Activated naive CD8-positive, alpha-beta T cell treated with anti-CD3 and anti-CD28 coated beads for 36 hours (primary cell): ENCODE results near the gene LRRC56. TPM values are rescaled to one million over a fixed set of nuclear protein-coding genes. Genes with fewer than 3 reads are reported as not detected.
A peak's percentile ranks its signal among the peaks of the same experiment; 100 is the strongest.
"Not testable (repeated sequence)": the region's sequence is repeated elsewhere in the genome, so short reads cannot be mapped to it uniquely, and the experiment has no call there.

Experiments
- DNase-seq: peaks from one replicate; pipeline ENCODE4 v3.0.0; 2021
- H3K27ac Mint-ChIP-seq: one replicate; pipeline ENCODE4 v1.8.0; 2022; ENCODE audit warnings: mild to moderate bottlenecking, moderate library complexity, mixed read lengths
- H3K27me3 Mint-ChIP-seq: one replicate; pipeline ENCODE4 v1.8.0; 2022; ENCODE audit warnings: mild to moderate bottlenecking, mixed read lengths
- H3K36me3 Mint-ChIP-seq: one replicate; pipeline ENCODE4 v1.8.0; 2021; ENCODE audit warnings: mild to moderate bottlenecking, mixed read lengths
- H3K4me1 Mint-ChIP-seq: one replicate; pipeline ENCODE4 v1.8.0; 2021; ENCODE audit warnings: mixed read lengths
- H3K4me3 Mint-ChIP-seq: one replicate; pipeline ENCODE4 v1.8.0; 2022; ENCODE audit warnings: mild to moderate bottlenecking, moderate library complexity, mixed read lengths
- H3K9me3 Mint-ChIP-seq: one replicate; pipeline ENCODE4 v1.8.0; 2022; ENCODE audit warnings: mixed read lengths
- total RNA-seq, 2 experiments: library from RNA; stranded (reverse); gene quantifications; one replicate each; pipeline ENCODE4 v1.2.3, GENCODE V29; 2021

LRRC56 gene
- total RNA-seq, 2 experiments from 2014 or later, result 1.4 to 2.2 TPM

DNA sequence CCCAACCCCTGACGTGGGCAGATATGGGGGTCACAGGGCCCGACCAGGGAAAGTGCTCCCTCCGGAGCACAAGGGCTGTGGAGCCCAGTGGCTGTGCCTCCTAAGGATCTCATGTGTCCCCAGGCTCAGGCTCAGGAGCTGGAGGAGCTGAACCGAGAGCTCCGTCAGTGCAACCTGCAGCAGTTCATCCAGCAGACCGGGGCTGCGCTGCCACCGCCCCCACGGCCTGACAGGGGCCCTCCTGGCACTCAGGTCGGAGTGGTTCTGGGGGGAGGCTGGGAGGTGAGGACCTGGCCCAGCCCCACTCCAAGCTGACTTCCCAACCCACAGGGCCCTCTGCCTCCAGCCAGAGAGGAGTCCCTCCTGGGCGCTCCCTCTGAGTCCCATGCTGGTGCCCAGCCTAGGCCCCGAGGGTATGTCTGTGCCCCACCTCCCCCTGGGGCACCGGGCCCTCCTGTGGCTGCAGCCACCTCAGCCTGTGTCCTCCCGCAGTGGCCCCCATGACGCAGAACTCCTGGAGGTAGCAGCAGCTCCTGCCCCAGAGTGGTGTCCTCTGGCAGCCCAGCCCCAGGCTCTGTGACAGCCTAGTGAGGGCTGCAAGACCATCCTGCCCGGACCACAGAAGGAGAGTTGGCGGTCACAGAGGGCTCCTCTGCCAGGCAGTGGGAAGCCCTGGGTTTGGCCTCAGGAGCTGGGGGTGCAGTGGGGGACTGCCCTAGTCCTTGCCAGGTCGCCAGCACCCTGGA lies 25.9 kb downstream of the LRRC56 start:
- DNase-seq, result no peak
- no peak overlapping the region for H3K4me3 Mint-ChIP-seq
- peaks cover 5% of the 10 kb centered on the region for H3K36me3 Mint-ChIP-seq
- peaks cover 9% of the 10 kb centered on the region for H3K4me1 Mint-ChIP-seq
- H3K9me3 Mint-ChIP-seq, result no peaks in the 10 kb centered on the region
- no peak overlapping the region for H3K27ac Mint-ChIP-seq
- H3K27me3 Mint-ChIP-seq, result no peaks in the 10 kb centered on the region

DNA sequence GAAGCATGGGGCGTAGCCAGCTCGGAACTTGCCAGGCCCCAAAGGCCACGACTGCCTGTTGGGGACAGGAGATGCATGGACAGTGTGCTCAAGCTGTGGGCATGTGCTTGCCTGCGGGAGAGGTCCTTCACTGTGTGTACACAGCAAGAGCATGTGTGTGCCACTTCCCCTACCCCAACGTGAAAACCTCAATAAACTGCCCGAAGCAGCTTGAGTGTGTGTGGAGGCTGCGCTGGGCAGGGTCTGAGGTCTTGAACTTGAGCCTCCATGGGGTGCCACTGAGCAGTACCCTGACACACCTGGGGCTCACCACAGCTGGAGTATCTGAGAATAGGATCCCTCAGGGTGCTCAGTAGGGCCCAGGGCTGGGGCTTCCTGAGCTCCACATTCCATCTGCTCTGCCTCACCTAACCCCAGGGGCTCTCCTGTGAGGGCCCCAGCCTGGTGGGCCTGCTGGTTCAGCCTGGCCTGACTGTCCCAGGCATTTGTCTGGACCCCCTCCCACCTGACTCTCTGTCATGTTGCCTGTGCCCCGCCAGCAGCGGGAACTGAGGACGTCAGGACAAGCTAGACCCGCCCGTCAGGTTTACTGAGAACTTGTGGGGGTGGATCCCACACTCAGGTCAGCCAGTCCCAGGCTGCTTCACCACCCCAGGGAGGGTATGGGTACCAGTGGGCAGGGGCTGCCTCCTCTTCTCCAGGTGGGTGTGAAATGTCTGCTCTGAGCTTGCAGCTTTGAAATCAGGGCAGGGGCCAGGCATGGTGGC lies 26.7 kb downstream of the LRRC56 start:
- no peak overlapping the region for H3K4me3 Mint-ChIP-seq
- H3K4me1 Mint-ChIP-seq, result peaks cover 9% of the 10 kb centered on the region
- DNase-seq, result no peak
- no peaks in the 10 kb centered on the region for H3K27me3 Mint-ChIP-seq
- no peaks in the 10 kb centered on the region for H3K9me3 Mint-ChIP-seq
- H3K36me3 Mint-ChIP-seq, result peaks cover 5% of the 10 kb centered on the region
- H3K27ac Mint-ChIP-seq, result no peak overlapping the region

- no peak for DNase-seq
Measured at GRCh38 chr11:565921-566509, 28.7 kb downstream of the LRRC56 start.

GRCh38 chr11:567011-567628 lies 29.8 kb downstream of the LRRC56 start:
- no peaks in the 10 kb centered on the region for H3K4me1 Mint-ChIP-seq
- H3K9me3 Mint-ChIP-seq, result no peaks in the 10 kb centered on the region
- H3K36me3 Mint-ChIP-seq, result peaks cover 5% of the 10 kb centered on the region
- H3K27ac Mint-ChIP-seq, result no peak overlapping the region
- no peaks in the 10 kb centered on the region for H3K27me3 Mint-ChIP-seq
- peak overlapping the region; percentile 88 for H3K4me3 Mint-ChIP-seq
- no peak for DNase-seq

More at GRCh38 chr11:565921-566509, 28.7 kb downstream of the LRRC56 start:
- H3K4me1 Mint-ChIP-seq, result peaks cover 4% of the 10 kb centered on the region
- no peak overlapping the region for H3K27ac Mint-ChIP-seq
- H3K9me3 Mint-ChIP-seq, result no peaks in the 10 kb centered on the region
- H3K4me3 Mint-ChIP-seq, result no peak overlapping the region
- peaks cover 5% of the 10 kb centered on the region for H3K36me3 Mint-ChIP-seq
- H3K27me3 Mint-ChIP-seq, result no peaks in the 10 kb centered on the region

GRCh38 chr11:567629-568292 lies 30.4 kb downstream of the LRRC56 start:
- H3K27me3 Mint-ChIP-seq, result no peaks in the 10 kb centered on the region
- H3K9me3 Mint-ChIP-seq, result no peaks in the 10 kb centered on the region
- no peak overlapping the region for H3K27ac Mint-ChIP-seq
- H3K4me3 Mint-ChIP-seq, result peak overlapping the region; percentile 88
- no peak for DNase-seq
- no peaks in the 10 kb centered on the region for H3K4me1 Mint-ChIP-seq
- peaks cover 5% of the 10 kb centered on the region for H3K36me3 Mint-ChIP-seq

GRCh38 chr11:568306-569157 lies 31.2 kb downstream of the LRRC56 start:
- DNase-seq, result peak; percentile 99
- Mint-ChIP-seq H3K36me3 (peaks cover 5% of the 10 kb centered on the region), H3K9me3 (no peaks in the 10 kb centered on the region), H3K27me3 (no peaks in the 10 kb centered on the region), H3K27ac (peak overlapping the region; percentile 65), H3K4me1 (no peaks in the 10 kb centered on the region), H3K4me3 (peak overlapping the region; percentile 79)

GRCh38 chr11:569158-569885 lies 32.0 kb downstream of the LRRC56 start:
- H3K27me3 Mint-ChIP-seq, result peaks cover 2% of the 10 kb centered on the region
- peaks cover 4% of the 10 kb centered on the region for H3K4me1 Mint-ChIP-seq
- peak overlapping the region; percentile 79 for H3K4me3 Mint-ChIP-seq
- peaks cover 5% of the 10 kb centered on the region for H3K36me3 Mint-ChIP-seq
- H3K27ac Mint-ChIP-seq, result peak overlapping the region; percentile 65
- DNase-seq, result no peak
- H3K9me3 Mint-ChIP-seq, result no peaks in the 10 kb centered on the region

GRCh38 chr11:571802-572185 lies 34.5 kb downstream of the LRRC56 start:
- peaks cover 12% of the 10 kb centered on the region for H3K27me3 Mint-ChIP-seq
- no peak for DNase-seq
- H3K9me3 Mint-ChIP-seq, result no peaks in the 10 kb centered on the region
- no peak overlapping the region for H3K4me3 Mint-ChIP-seq
- no peak overlapping the region for H3K27ac Mint-ChIP-seq
- H3K36me3 Mint-ChIP-seq, result peaks cover 5% of the 10 kb centered on the region
- H3K4me1 Mint-ChIP-seq, result peaks cover 13% of the 10 kb centered on the region

GRCh38 chr11:573146-573759 lies 35.9 kb downstream of the LRRC56 start:
- no peak overlapping the region for H3K27ac Mint-ChIP-seq
- peaks cover 13% of the 10 kb centered on the region for H3K36me3 Mint-ChIP-seq
- no peak for DNase-seq
- H3K4me1 Mint-ChIP-seq, result peaks cover 21% of the 10 kb centered on the region
- H3K4me3 Mint-ChIP-seq, result no peak overlapping the region
- H3K27me3 Mint-ChIP-seq, result peaks cover 12% of the 10 kb centered on the region
- H3K9me3 Mint-ChIP-seq, result no peaks in the 10 kb centered on the region

DNA sequence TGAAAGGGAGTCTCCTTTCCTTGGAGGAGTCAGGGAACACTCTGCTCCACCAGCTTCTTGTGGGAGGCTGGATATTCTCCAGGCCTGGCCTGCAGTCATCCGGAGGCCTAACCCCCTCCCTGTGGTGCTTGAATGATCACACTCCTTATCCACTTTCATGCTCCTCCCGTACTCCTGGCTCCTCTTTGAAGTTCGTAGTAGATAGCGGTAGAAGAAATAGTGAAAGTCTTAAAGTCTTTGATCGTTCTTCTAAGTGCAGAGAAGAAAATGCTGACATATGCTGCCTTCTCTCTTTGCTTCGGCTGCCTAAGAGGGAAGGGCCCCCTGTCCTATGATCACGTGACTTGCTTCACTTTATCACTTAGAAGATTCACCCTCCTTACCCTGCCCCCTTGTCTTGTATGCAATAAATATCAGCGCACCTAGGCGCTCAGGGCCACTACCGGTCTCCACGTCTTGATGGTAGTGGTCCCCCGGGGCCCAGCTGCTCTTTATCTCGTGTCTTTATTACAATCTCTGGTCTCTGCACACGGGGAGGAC lies 36.8 kb downstream of the LRRC56 start:
- H3K27me3 Mint-ChIP-seq, result peaks cover 12% of the 10 kb centered on the region
- not testable (repeated sequence) for H3K9me3 Mint-ChIP-seq, H3K27ac Mint-ChIP-seq, DNase-seq
- H3K4me3 Mint-ChIP-seq, result peak overlapping the region; percentile 82
- H3K4me1 Mint-ChIP-seq, result peaks cover 29% of the 10 kb centered on the region
- H3K36me3 Mint-ChIP-seq, result peaks cover 20% of the 10 kb centered on the region

GRCh38 chr11:574632-575312 lies 37.4 kb downstream of the LRRC56 start:
- no peak overlapping the region for H3K27ac Mint-ChIP-seq
- H3K4me3 Mint-ChIP-seq, result peak overlapping the region; percentile 82
- peaks cover 20% of the 10 kb centered on the region for H3K36me3 Mint-ChIP-seq
- peaks cover 36% of the 10 kb centered on the region for H3K4me1 Mint-ChIP-seq
- H3K27me3 Mint-ChIP-seq, result peaks cover 12% of the 10 kb centered on the region
- DNase-seq, result no peak
- no peaks in the 10 kb centered on the region for H3K9me3 Mint-ChIP-seq

DNA sequence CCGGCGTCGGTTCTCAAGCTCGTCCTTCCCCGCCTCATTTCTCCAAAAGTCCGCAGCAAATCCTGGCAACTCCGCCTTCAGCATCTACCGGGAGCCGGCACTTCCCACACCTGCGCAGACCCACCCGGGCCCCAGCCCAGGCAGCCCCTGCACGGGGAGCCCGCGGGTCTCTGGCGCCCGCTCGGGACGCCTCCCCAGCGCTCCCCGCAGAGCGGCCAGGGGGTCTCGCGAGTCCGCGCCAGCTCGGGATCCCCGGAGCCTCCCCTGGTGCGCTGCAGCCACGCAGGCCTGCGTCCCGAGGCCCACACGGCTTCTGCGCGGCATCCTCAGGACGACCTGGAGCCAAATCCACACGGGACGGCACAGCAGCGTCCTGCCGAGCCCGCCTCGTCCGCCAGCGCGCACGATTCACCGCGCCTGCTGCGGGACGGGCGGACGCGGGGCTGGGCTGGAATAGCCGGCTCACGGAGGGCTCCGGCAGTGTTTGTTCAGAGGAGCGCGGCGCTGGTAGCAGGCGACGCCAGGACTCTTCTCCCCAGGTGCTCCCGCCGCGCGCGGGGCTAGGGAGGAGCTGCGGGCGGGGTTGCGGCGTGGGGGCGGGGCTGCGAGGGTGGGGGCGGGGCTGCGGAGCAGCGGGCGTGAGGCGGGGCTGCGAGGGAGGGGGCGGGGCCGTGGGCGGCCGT lies 38.1 kb downstream of the LRRC56 start:
- Mint-ChIP-seq H3K27me3 (peaks cover 12% of the 10 kb centered on the region), H3K4me1 (peaks cover 43% of the 10 kb centered on the region), H3K36me3 (peaks cover 21% of the 10 kb centered on the region), H3K9me3 (no peaks in the 10 kb centered on the region), H3K4me3 (peak overlapping the region; percentile 82), H3K27ac (peak overlapping the region; percentile 42)
- no peak for DNase-seq
